Measurements from ENCODE around the gene MARVELD3. TPM values are rescaled to one million over a fixed set of nuclear protein-coding genes. Genes with fewer than 3 reads are reported as not detected.
"Not testable (repeated sequence)": the region's sequence is repeated elsewhere in the genome, so short reads cannot be mapped to it uniquely, and the experiment has no call there.

MARVELD3 gene
- total and polyA plus RNA-seq, 8 donors: 1.2 to 480 (median 2.3) TPM

GRCh38 chr16:71591917-71592316 is 34.1 kb upstream of the MARVELD3 start:
- no peaks in the 10 kb centered on the region for H3K9me3 ChIP-seq

DNA sequence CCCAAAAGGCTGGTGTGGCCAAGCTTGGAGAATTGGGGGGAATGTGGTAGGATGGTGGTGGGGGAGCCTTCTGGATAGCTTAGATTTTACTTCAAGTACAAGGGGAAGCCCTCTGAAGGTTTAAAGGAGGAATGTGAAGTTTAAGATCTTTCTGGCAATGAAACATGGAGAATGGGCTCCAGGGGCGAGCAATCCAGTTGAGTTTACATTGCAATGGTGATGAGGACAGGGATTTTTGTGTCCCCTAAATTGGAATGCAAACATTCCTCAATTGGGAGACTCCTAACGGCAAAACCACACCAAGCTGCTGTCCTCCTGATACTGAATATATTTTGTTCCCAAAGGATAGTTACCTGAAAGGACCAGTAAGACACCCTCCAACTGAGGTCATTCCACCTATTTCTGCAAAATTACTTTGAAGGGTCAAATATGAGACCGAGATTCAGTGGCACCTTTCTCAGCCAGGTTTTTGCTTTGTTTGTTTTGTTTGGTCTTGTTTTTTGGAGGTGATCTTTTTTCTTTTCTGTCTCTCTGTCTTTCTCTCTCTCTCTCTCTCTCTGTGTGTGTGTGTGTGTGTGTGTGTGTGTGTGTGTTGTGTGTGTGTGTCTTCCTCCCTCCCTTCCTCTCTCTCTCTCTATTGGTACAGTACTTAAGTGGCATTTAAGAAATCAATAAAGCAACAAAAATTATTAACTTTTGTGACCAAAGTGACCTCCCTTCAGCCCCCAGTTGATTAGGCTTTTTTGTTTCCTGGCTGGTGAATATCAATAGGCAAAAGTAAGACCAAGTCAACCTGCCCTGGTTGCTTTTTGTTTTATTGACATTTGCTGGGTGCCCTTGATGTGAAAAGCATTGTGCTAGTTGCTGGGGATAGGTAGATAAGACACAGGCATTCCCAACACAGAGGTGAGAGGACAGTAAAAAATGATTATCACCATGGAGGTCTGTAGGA is 32.7 kb upstream of the MARVELD3 start:
- H3K4me1 ChIP-seq: no peaks in the 10 kb centered on the region
- no peak for TF ChIP-seq POLR2AphosphoS5 (IDR thresholded peaks at IDR 0.05)
- TF ChIP-seq, protein P1, sequence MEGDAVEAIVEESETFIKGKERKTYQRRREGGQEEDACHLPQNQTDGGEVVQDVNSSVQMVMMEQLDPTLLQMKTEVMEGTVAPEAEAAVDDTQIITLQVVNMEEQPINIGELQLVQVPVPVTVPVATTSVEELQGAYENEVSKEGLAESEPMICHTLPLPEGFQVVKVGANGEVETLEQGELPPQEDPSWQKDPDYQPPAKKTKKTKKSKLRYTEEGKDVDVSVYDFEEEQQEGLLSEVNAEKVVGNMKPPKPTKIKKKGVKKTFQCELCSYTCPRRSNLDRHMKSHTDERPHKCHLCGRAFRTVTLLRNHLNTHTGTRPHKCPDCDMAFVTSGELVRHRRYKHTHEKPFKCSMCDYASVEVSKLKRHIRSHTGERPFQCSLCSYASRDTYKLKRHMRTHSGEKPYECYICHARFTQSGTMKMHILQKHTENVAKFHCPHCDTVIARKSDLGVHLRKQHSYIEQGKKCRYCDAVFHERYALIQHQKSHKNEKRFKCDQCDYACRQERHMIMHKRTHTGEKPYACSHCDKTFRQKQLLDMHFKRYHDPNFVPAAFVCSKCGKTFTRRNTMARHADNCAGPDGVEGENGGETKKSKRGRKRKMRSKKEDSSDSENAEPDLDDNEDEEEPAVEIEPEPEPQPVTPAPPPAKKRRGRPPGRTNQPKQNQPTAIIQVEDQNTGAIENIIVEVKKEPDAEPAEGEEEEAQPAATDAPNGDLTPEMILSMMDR (IDR thresholded peaks at IDR 0.05): no peak
- no peak for TF ChIP-seq EP300 (IDR thresholded peaks at IDR 0.05)
- TF ChIP-seq POLR2A (IDR thresholded peaks at IDR 0.05): no peak
- WGBS, 5 donors: 67 to 73% (median 70%) methylated on average over 3 of the region's 3 CpGs
- no peaks in the 10 kb centered on the region for H3K36me3 ChIP-seq
- no peak overlapping the region for H3K4me3 ChIP-seq
- no peak overlapping the region for H3K27ac ChIP-seq
- H3K9me3 ChIP-seq: no peaks in the 10 kb centered on the region
- intact Hi-C loops (cut with DNase I; ENCODE audit: low total_unique reads): no loop called here
- no peak for DNase-seq
- H3K27me3 ChIP-seq: no peaks in the 10 kb centered on the region

More at GRCh38 chr16:71591917-71592316, 34.1 kb upstream of the MARVELD3 start:
- no peak for TF ChIP-seq EP300 (IDR thresholded peaks at IDR 0.05)
- no peak for TF ChIP-seq POLR2A (IDR thresholded peaks at IDR 0.05)
- TF ChIP-seq, protein P1 (IDR thresholded peaks at IDR 0.05): no peak
- no peak for TF ChIP-seq POLR2AphosphoS5 (IDR thresholded peaks at IDR 0.05)
- Histone ChIP-seq H3K36me3 (no peaks in the 10 kb centered on the region), H3K4me1 (no peaks in the 10 kb centered on the region), H3K4me3 (no peak overlapping the region), H3K27me3 (peaks cover 0 to 7% (median 0%) of the 10 kb centered on the region in 3 donors), H3K27ac (no peak overlapping the region)
- DNase-seq: no peak
- intact Hi-C loops (cut with DNase I; ENCODE audit: low total_unique reads): no loop called here
- WGBS, 5 donors: 69 to 92% (median 88%) methylated on average over 2 to 3 of the region's 3 CpGs

- WGBS, 5 donors: 40 to 76% (median 64%) methylated on average over 5 of the region's 5 CpGs
- Histone ChIP-seq H3K27ac (no peak overlapping the region), H3K9me3 (peaks cover 0 to 4% (median 0%) of the 10 kb centered on the region in 4 donors), H3K27me3 (no peaks in the 10 kb centered on the region), H3K4me1 (no peaks in the 10 kb centered on the region), H3K36me3 (no peaks in the 10 kb centered on the region), H3K4me3 (no peak overlapping the region)
- TF ChIP-seq EP300 (IDR thresholded peaks at IDR 0.05): no peak
- no peak for TF ChIP-seq POLR2A (IDR thresholded peaks at IDR 0.05)
- TF ChIP-seq, protein P1 (IDR thresholded peaks at IDR 0.05): no peak
- TF ChIP-seq POLR2AphosphoS5 (IDR thresholded peaks at IDR 0.05): no peak
- no peak for DNase-seq
- intact Hi-C loops (cut with DNase I; ENCODE audit: low total_unique reads): no loop called here
These were observed 31.9 kb upstream of the MARVELD3 start for GRCh38 chr16:71594000-71594646.

GRCh38 chr16:71595340-71595826 is 30.6 kb upstream of the MARVELD3 start:
- DNase-seq; H3K27me3 ChIP-seq; H3K4me3 ChIP-seq; H3K27ac ChIP-seq; H3K9me3 ChIP-seq; H3K4me1 ChIP-seq; H3K36me3 ChIP-seq; intact Hi-C loops (cut with DNase I; ENCODE audit: low total_unique reads): not testable (repeated sequence)
- 75 to 86% (median 81%) methylated on average over 6 to 7 of the region's 7 CpGs for WGBS, 5 donors

DNA sequence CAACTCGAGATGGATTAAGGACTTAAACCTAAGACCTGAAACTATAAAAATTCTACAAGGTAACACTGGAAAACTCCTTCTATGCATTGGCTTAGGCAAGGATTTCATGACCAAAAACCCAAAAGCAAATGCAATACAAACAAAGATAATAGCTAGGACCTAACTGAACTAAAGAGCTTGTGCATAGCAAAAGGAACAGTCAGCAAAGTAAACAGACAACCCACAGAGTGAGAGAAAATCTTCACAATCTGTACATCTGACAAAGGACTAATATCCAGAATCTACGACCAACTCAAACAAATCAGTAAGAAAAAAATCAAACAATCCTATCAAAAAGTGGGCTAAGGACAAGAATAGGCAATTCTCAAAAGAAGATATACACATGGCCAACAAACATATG is 27.6 kb upstream of the MARVELD3 start:
- H3K4me1 ChIP-seq; H3K27me3 ChIP-seq; H3K27ac ChIP-seq; H3K9me3 ChIP-seq; intact Hi-C loops (cut with DNase I; ENCODE audit: low total_unique reads); H3K4me3 ChIP-seq; H3K36me3 ChIP-seq; DNase-seq: not testable (repeated sequence)
- 22 to 44% (median 30%) methylated on average over 2 of the region's 2 CpGs for WGBS, 5 donors
